Suprapubic skin (tissue), 4 donors: ENCODE results near the gene SYNPO. TPM values are rescaled to one million over a fixed set of nuclear protein-coding genes. Genes with fewer than 3 reads are reported as not detected.

Experiments used
- DNase-seq, 2 donors: peaks; one replicate each; pipeline ENCODE4 v3.0.0-alpha.2; 2019; ENCODE audit warnings: low spot score in 2 of 2
- H3K27ac ChIP-seq: fragments of 200-600 bp; sonication (generic); one replicate; pipeline ENCODE4 v1.5.1; 2019
- H3K27me3 ChIP-seq: fragments of 200-600 bp; sonication (generic); one replicate; pipeline ENCODE4 v1.5.1; 2019
- H3K36me3 ChIP-seq: fragments of 200-600 bp; sonication (generic); one replicate; pipeline ENCODE4 v1.5.1; 2019
- H3K4me1 ChIP-seq: fragments of 200-600 bp; sonication (generic); one replicate; pipeline ENCODE4 v1.5.1; 2019
- H3K4me3 ChIP-seq: fragments of 200-600 bp; sonication (generic); one replicate; pipeline ENCODE4 v1.5.1; 2019; ENCODE audit warnings: mild to moderate bottlenecking
- H3K9me3 ChIP-seq: fragments of 200-600 bp; sonication (generic); one replicate; pipeline ENCODE4 v1.5.1; 2019
- EP300 ChIP-seq: sonication (generic); formaldehyde crosslinking; IDR thresholded peaks from one replicate; pipeline ENCODE4 v1.6.1; 2017; ENCODE audit warnings: antibody characterized with exemption
- POLR2A ChIP-seq, 2 donors: fragments of 450-650 bp; IDR thresholded peaks; one replicate each; pipeline ENCODE4 v1.6.1; 2017; ENCODE audit warnings: antibody characterized with exemption in 2 of 2, mild to moderate bottlenecking in 2 of 2, moderate library complexity in 2 of 2
- POLR2AphosphoS5 ChIP-seq, 3 donors: sonication (generic); formaldehyde crosslinking; IDR thresholded peaks; one replicate each; pipeline ENCODE4 v1.6.1; 2017; ENCODE audit warnings: antibody characterized with exemption in 3 of 3
- WGBS: methylation state at CpG from one replicate; pipeline ENCODE4 v1.1.5; 2018; 5-methylcytosine and 5-hydroxymethylcytosine counted together
- total RNA-seq, 4 donors: library from RNA; depleted of rRNA; stranded (reverse); fragments of >200 nt; gene quantifications; one replicate each; pipeline ENCODE4 v1.1.0, GENCODE V29; 2016
- TF ChIP-seq, protein P1 (sequence below), 2 donors: fragments of 200-600 bp in 1 of 2; fragments of 450-650 bp in 1 of 2; sonication (generic) in 1 of 2; IDR thresholded peaks; one replicate each; pipeline ENCODE4 v1.5.1; 2016 to 2019; ENCODE audit warnings: antibody characterized with exemption in 2 of 2, mild to moderate bottlenecking in 1 of 2, moderate library complexity in 1 of 2

The SYNPO gene
- total RNA-seq, 4 donors from 2014 or later = 3.3 to 8.5 (median 5.6) TPM

DNA sequence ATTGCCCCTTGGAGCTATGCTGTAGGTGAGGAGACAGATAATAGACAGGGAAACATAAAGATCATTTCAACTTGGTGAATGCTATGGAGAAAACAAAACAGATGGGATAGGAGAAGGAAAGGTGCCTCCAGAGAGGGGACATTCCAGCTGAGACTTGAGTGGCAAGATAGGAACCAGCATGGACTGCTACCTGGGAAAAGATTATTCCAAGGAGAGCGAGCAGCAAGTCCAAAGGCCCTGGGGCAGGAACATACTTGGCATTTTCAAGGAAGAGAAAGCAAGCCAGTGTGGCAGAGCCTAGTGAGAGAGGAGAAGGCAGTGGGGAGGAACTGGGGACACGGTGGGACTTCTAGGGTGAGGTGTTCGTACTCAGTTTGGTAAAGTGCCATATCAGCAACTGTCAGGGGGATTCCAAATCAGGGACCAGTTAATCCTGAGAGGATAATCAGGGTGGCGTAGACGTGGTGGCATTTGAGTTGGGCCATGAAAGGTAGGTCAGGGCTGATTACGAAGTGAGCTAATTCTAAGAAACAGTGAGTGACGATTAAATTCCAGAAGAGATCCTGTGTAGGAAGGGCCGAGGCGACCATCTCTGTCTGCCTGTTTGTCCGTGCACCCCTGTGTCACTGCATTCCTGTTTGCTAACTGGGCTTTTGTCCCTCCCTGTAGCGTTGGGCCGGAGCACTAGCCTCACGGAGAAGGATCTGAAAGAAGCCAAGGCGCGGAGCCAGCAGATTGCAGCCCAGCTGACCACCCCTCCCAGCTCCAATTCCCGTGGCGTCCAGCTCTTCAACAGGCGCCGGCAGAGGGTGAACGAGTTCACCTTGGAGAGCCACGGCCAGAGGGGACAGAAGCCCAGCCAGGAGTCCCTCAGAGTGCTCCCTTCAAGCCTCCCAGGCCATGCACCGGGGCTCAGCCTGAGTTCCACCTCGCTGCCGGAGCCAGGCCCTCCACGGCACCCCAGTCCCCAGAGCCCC is 7.1 kb downstream of the SYNPO start:
- Histone ChIP-seq H3K4me3 (no peak overlapping the region), H3K36me3 (peaks cover 23% of the 10 kb centered on the region), H3K27me3 (no peaks in the 10 kb centered on the region), H3K9me3 (no peaks in the 10 kb centered on the region), H3K27ac (no peak overlapping the region), H3K4me1 (peaks cover 35% of the 10 kb centered on the region)
- 78% methylated on average over 19 of the region's 25 CpGs for WGBS
- no peak for DNase-seq
- TF ChIP-seq POLR2AphosphoS5 (IDR thresholded peaks at IDR 0.05) (no peak), EP300 (no peak), POLR2A (IDR thresholded peaks at IDR 0.05) (no peak)
- TF ChIP-seq, protein P1, sequence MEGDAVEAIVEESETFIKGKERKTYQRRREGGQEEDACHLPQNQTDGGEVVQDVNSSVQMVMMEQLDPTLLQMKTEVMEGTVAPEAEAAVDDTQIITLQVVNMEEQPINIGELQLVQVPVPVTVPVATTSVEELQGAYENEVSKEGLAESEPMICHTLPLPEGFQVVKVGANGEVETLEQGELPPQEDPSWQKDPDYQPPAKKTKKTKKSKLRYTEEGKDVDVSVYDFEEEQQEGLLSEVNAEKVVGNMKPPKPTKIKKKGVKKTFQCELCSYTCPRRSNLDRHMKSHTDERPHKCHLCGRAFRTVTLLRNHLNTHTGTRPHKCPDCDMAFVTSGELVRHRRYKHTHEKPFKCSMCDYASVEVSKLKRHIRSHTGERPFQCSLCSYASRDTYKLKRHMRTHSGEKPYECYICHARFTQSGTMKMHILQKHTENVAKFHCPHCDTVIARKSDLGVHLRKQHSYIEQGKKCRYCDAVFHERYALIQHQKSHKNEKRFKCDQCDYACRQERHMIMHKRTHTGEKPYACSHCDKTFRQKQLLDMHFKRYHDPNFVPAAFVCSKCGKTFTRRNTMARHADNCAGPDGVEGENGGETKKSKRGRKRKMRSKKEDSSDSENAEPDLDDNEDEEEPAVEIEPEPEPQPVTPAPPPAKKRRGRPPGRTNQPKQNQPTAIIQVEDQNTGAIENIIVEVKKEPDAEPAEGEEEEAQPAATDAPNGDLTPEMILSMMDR (IDR thresholded peaks at IDR 0.05) = no peak

DNA sequence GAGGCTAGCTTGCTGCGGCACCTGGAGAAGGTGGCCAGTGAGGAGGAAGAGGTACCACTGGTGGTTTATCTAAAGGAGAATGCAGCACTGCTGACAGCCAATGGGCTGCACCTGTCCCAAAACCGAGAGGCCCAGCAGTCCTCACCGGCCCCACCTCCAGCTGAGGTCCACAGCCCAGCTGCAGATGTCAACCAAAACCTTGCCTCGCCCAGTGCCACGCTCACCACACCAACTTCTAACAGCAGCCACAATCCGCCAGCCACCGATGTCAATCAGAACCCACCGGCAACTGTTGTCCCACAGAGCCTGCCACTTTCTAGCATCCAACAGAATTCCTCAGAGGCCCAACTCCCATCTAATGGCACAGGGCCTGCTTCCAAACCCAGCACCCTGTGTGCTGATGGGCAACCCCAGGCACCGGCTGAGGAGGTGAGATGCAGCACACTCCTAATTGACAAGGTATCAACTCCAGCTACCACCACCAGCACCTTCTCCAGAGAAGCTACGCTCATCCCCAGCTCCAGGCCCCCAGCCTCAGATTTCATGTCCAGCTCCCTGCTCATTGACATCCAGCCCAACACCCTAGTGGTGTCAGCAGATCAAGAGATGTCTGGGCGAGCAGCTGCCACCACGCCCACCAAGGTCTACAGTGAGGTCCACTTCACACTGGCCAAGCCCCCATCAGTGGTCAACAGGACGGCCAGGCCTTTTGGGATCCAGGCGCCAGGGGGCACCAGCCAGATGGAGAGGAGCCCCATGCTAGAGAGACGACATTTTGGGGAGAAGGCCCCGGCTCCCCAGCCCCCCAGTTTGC is 8.0 kb downstream of the SYNPO start:
- 95% methylated on average over 12 of the region's 16 CpGs for WGBS
- Histone ChIP-seq H3K4me3 (no peak overlapping the region), H3K27me3 (no peaks in the 10 kb centered on the region), H3K36me3 (peaks cover 23% of the 10 kb centered on the region), H3K27ac (no peak overlapping the region), H3K9me3 (no peaks in the 10 kb centered on the region), H3K4me1 (peaks cover 26% of the 10 kb centered on the region)
- DNase-seq = no peak
- TF ChIP-seq, protein P1 (IDR thresholded peaks at IDR 0.05) = no peak
- TF ChIP-seq POLR2A (IDR thresholded peaks at IDR 0.05) (no peak), EP300 (no peak), POLR2AphosphoS5 (IDR thresholded peaks at IDR 0.05) (no peak)

- WGBS = 91% methylated on average over 33 of the region's 46 CpGs
- peaks cover 17% of the 10 kb centered on the region for H3K4me1 ChIP-seq
- peaks cover 23% of the 10 kb centered on the region for H3K36me3 ChIP-seq
- no peak overlapping the region for H3K27ac ChIP-seq
- no peaks in the 10 kb centered on the region for H3K27me3 ChIP-seq
- no peak for DNase-seq
- no peak for TF ChIP-seq POLR2A (IDR thresholded peaks at IDR 0.05)
- no peak overlapping the region for H3K4me3 ChIP-seq
- no peaks in the 10 kb centered on the region for H3K9me3 ChIP-seq
Measured at GRCh38 chr5:150649108-150650020, 8.9 kb downstream of the SYNPO start.

GRCh38 chr5:150650021-150651006 is 9.9 kb downstream of the SYNPO start:
- 91% methylated on average over 33 of the region's 38 CpGs for WGBS
- Histone ChIP-seq H3K27me3 (no peaks in the 10 kb centered on the region), H3K4me1 (peaks cover 7% of the 10 kb centered on the region), H3K36me3 (peaks cover 23% of the 10 kb centered on the region), H3K4me3 (no peak overlapping the region), H3K27ac (no peak overlapping the region), H3K9me3 (no peaks in the 10 kb centered on the region)
- no peak for DNase-seq
- TF ChIP-seq POLR2AphosphoS5 (IDR thresholded peaks at IDR 0.05) (no peak), EP300 (no peak), POLR2A (IDR thresholded peaks at IDR 0.05) (no peak)
- TF ChIP-seq, protein P1 (IDR thresholded peaks at IDR 0.05) = no peak
